HCT116 (cell line): ENCODE measurements around the gene IL12B. TPM values are rescaled to one million over a fixed set of nuclear protein-coding genes. Genes with fewer than 3 reads are reported as not detected.

Source experiments
- ATAC-seq: fragments of 200-7000 bp; cut with Tn5 transposase; 2 replicates; pipeline ENCODE4 v1.9.1; 2020; ENCODE audit warnings: mild to moderate bottlenecking, moderate library complexity
- BruUV-seq: library from RNA; stranded (reverse); fragments of 400-500 nt; replicated peaks from 2 replicates; lab custom pipeline; 2021; lab: Mats Ljungman, UMichigan
- CTCF ChIA-PET: fragments of 300-600 bp; sonication (Branson Sonifier 250); formaldehyde crosslinking; loops from one replicate; lab custom pipeline; 2021; ENCODE audit warnings: antibody characterized with exemption; lab: Charles Lee
- POLR2A ChIA-PET: fragments of 300-600, 350-600 bp; sonication (Branson Sonifier 250); formaldehyde crosslinking; loops from one replicate; lab custom pipeline; 2021; ENCODE audit warnings: antibody characterized with exemption; lab: Charles Lee
- RAD21 ChIA-PET, 2 experiments: fragments of 300-600 bp; sonication (Branson Sonifier 250); formaldehyde crosslinking; loops; one replicate each; lab custom pipeline; 2023; ENCODE audit warnings: low total read pairs in 2 of 2; ENCODE audit not compliant: uncharacterized antibody in 2 of 2, unreplicated experiment in 2 of 2, low non-redundant PET in 1 of 2; lab: Charles Lee
- DNase-seq: peaks from one replicate; pipeline ENCODE4 v3.0.0-alpha.2; 2010; ENCODE audit warnings: low read depth, low spot score
- H2AFZ ChIP-seq: fragments of 200-600 bp; shearing (Covaris generic), sonication (generic); 2 replicates; pipeline ENCODE4 v1.6.1; 2017; ENCODE audit warnings: low read depth, mixed run types, mixed read lengths, antibody characterized with exemption, low read length; ENCODE audit not compliant: poor library complexity, severe bottlenecking
- H3K27ac ChIP-seq: 2 replicates; pipeline ENCODE4 v1.5.1; 2012; ENCODE audit warnings: low read depth, low read length
- H3K27me3 ChIP-seq: fragments of 200-600 bp; sonication (generic); 2 replicates; pipeline ENCODE4 v1.6.1; 2016; ENCODE audit warnings: mixed run types, low read length, mixed read lengths; ENCODE audit not compliant: insufficient read depth
- H3K36me3 ChIP-seq, 2 experiments: fragments of 200-500 bp in 1 of 2; fragments of 200-600 bp in 1 of 2; sonication (Bioruptor generic) in 1 of 2; sonication (generic) in 1 of 2; 2 replicates each; pipeline versions ENCODE4 v1.5.1 to v1.6.1; 2014 to 2016; ENCODE audit warnings: low read length in 2 of 2, inconsistent platforms in 1 of 2, mixed read lengths in 1 of 2, mixed run types in 1 of 2; ENCODE audit not compliant: insufficient read depth in 2 of 2, control insufficient read depth in 1 of 2
- H3K4me1 ChIP-seq, 2 experiments: fragments of 200-600 bp in 1 of 2; sonication (generic) in 1 of 2; 2 replicates each; pipeline versions ENCODE4 v1.5.1 to v1.6.1; 2012 to 2017; ENCODE audit warnings: low read length in 2 of 2, inconsistent platforms in 1 of 2, mild to moderate bottlenecking in 1 of 2, mixed read lengths in 1 of 2, mixed run types in 1 of 2, moderate library complexity in 1 of 2; ENCODE audit not compliant: insufficient read depth in 2 of 2, control insufficient read depth in 1 of 2
- H3K4me2 ChIP-seq: fragments of 200-600 bp; sonication (generic); 2 replicates; pipeline ENCODE4 v1.6.1; 2017; ENCODE audit warnings: mixed run types, low read length, mixed read lengths
- H3K4me3 ChIP-seq, 2 experiments: fragments of 200-600 bp in 1 of 2; sonication (generic) in 1 of 2; replicated peaks in 1 of 2; 2 replicates each; pipeline ENCODE4 v1.5.1; 2011 to 2016; ENCODE audit warnings: low read length in 2 of 2, control low read depth in 1 of 2, low read depth in 1 of 2, mild to moderate bottlenecking in 1 of 2, mixed read lengths in 1 of 2, mixed run types in 1 of 2
- H3K79me2 ChIP-seq: fragments of 200-600 bp; sonication (generic); 2 replicates; pipeline ENCODE4 v1.6.1; 2017; ENCODE audit warnings: mild to moderate bottlenecking, mixed run types, low read length, moderate library complexity, mixed read lengths; ENCODE audit not compliant: insufficient read depth
- H3K9ac ChIP-seq: fragments of 200-600 bp; sonication (generic); 2 replicates; pipeline ENCODE4 v1.6.1; 2016; ENCODE audit warnings: low read length, mixed read lengths
- H3K9me2 ChIP-seq: fragments of 200-600 bp; sonication (generic), shearing (Covaris generic); 2 replicates; pipeline ENCODE4 v1.6.1; 2017; ENCODE audit warnings: mixed run types, mild to moderate bottlenecking, moderate library complexity; ENCODE audit not compliant: insufficient read depth
- H3K9me3 ChIP-seq, 2 experiments: fragments of 200-500 bp in 1 of 2; fragments of 200-600 bp in 1 of 2; sonication (Bioruptor generic) in 1 of 2; sonication (generic) in 1 of 2; 2 replicates each; pipeline ENCODE4 v1.6.1; 2014 to 2017; ENCODE audit warnings: low read length in 2 of 2, mixed read lengths in 2 of 2, inconsistent platforms in 1 of 2, low read depth in 1 of 2, mild to moderate bottlenecking in 1 of 2, mixed run types in 1 of 2, moderate library complexity in 1 of 2; ENCODE audit not compliant: control insufficient read depth in 1 of 2, insufficient read depth in 1 of 2
- H4K20me1 ChIP-seq: fragments of 200-600 bp; sonication (generic), shearing (Covaris generic); 2 replicates; pipeline ENCODE4 v1.6.1; 2017; ENCODE audit warnings: mixed run types, mild to moderate bottlenecking, moderate library complexity; ENCODE audit not compliant: insufficient read depth
- CBX3 ChIP-seq: IDR thresholded peaks from 2 replicates; pipeline ENCODE4 v1.6.1; 2012; ENCODE audit warnings: low read depth
- CEBPB ChIP-seq: IDR thresholded peaks from 2 replicates; pipeline ENCODE4 v1.6.1; 2012; ENCODE audit warnings: low read depth
- EGR1 ChIP-seq: IDR thresholded peaks from 2 replicates; pipeline ENCODE4 v1.6.1; 2012; ENCODE audit warnings: low read depth
- ELF1 ChIP-seq: IDR thresholded peaks from 2 replicates; pipeline ENCODE4 v1.6.1; 2012; ENCODE audit warnings: low read depth, borderline replicate concordance
- EZH2 ChIP-seq: fragments of 200-600 bp; sonication (generic); IDR thresholded peaks from 2 replicates; pipeline ENCODE4 v1.6.1; 2017; ENCODE audit warnings: antibody characterized with exemption, mixed run types
- EZH2phosphoT487 ChIP-seq: fragments of 200-600 bp; IDR thresholded peaks from 2 replicates; pipeline ENCODE4 v1.6.1; 2018; ENCODE audit warnings: antibody characterized with exemption, borderline replicate concordance
- JUND ChIP-seq: IDR thresholded peaks from 2 replicates; pipeline ENCODE4 v1.6.1; 2012
- POLR2A ChIP-seq: IDR thresholded peaks from 2 replicates; pipeline ENCODE4 v1.7.0; 2011; ENCODE audit warnings: borderline replicate concordance; ENCODE audit not compliant: insufficient read depth, insufficient read length; ENCODE audit errors: extremely low read depth
- POLR2AphosphoS5 ChIP-seq: IDR thresholded peaks from 2 replicates; pipeline ENCODE4 v1.6.1; 2011; ENCODE audit warnings: mild to moderate bottlenecking, low read depth, low read length, moderate library complexity
- RAD21 ChIP-seq: IDR thresholded peaks from 2 replicates; pipeline ENCODE4 v1.6.1; 2012; ENCODE audit warnings: low read depth, mild to moderate bottlenecking
- SIN3A ChIP-seq: IDR thresholded peaks from 2 replicates; pipeline ENCODE4 v1.6.1; 2012; ENCODE audit warnings: low read depth
- SP1 ChIP-seq: IDR thresholded peaks from 2 replicates; pipeline ENCODE4 v1.6.1; 2012; ENCODE audit warnings: low read depth
- TCF7L2 ChIP-seq: IDR thresholded peaks from 2 replicates; pipeline ENCODE4 v1.7.0; 2011; ENCODE audit warnings: borderline replicate concordance, inconsistent platforms; ENCODE audit not compliant: insufficient read depth, insufficient read length; ENCODE audit errors: extremely low read depth
- YY1 ChIP-seq: IDR thresholded peaks from 2 replicates; pipeline ENCODE4 v1.6.1; 2011; ENCODE audit warnings: low read length, low read depth, moderate library complexity, mild to moderate bottlenecking; ENCODE audit not compliant: insufficient replicate concordance; ENCODE audit errors: extremely low read depth
- ZFX ChIP-seq: fragments of 450-650 bp; IDR thresholded peaks from 2 replicates; pipeline ENCODE4 v1.6.1; 2017
- ZNF274 ChIP-seq: fragments of 200-500 bp; sonication (Bioruptor generic); IDR thresholded peaks from 2 replicates; pipeline ENCODE4 v1.6.1; 2014; ENCODE audit warnings: mild to moderate bottlenecking, low read depth, low read length, inconsistent platforms
- intact Hi-C: fragments of 100-400 bp; cut with micrococcal nuclease; formaldehyde crosslinking; loops from 2 replicates; pipeline ENCODE4 v1.10.0; 2022
- total RNA-seq: library from RNA; stranded (reverse); gene quantifications from one replicate; pipeline ENCODE4 v1.2.1, GENCODE V29; 2021; ENCODE audit not compliant: unreplicated experiment
- TF ChIP-seq, protein P1 (sequence below), 3 experiments: fragments of 200-600 bp in 1 of 3; sonication (generic) in 1 of 3; IDR thresholded peaks in 2 of 3; conservative IDR thresholded peaks in 1 of 3; 2 replicates each; pipeline ENCODE4 v1.5.1; 2012 to 2017; ENCODE audit warnings: low read depth in 2 of 3, low read length in 2 of 3, antibody characterized with exemption in 1 of 3, borderline replicate concordance in 1 of 3, control low read depth in 1 of 3, mild to moderate bottlenecking in 1 of 3, mixed read lengths in 1 of 3, mixed run types in 1 of 3, moderate library complexity in 1 of 3; ENCODE audit not compliant: insufficient read depth in 1 of 3
- TF ChIP-seq, protein P2 (sequence below): IDR thresholded peaks from 2 replicates; pipeline ENCODE4 v1.6.1; 2012
- TF ChIP-seq, protein P3 (sequence below): IDR thresholded peaks from 2 replicates; pipeline ENCODE4 v1.6.1; 2011; ENCODE audit warnings: mild to moderate bottlenecking, low read length, moderate library complexity; ENCODE audit not compliant: insufficient replicate concordance; ENCODE audit errors: extremely low read depth
- TF ChIP-seq, protein P4 (sequence below): IDR thresholded peaks from 2 replicates; pipeline ENCODE4 v1.6.1; 2012; ENCODE audit warnings: low read depth
- TF ChIP-seq, protein P5 (sequence below): IDR thresholded peaks from 2 replicates; pipeline ENCODE4 v1.6.1; 2012

The IL12B gene
- total RNA-seq, 1 experiment from 2014 or later: not detected

DNA sequence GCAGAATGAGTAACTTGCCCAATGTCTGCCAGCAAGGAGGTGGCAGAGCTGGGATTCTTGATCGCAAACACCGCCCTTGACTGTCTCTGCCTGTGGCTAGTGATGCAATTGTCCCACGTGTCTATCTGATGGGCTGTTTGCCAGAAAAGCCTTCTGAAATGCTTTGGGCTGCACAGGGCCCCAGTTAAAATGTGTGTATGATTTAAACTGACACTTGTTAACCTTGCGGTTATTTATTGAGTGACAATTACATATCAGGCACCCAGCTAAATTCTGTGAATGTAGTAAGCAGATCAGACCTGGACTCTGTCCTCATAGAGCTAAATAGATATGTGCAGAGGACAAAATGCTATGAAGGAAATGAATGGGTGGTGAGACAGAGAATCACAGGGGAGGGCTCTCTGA lies 11.6 kb upstream of the IL12B start:
- Histone ChIP-seq H3K79me2 (no peaks in the 10 kb centered on the region), H3K9me2 (no peaks in the 10 kb centered on the region), H3K4me2 (peak overlapping the region; percentile 38), H3K27ac (no peak overlapping the region), H3K27me3 (no peaks in the 10 kb centered on the region), H3K9me3 (no peaks in the 10 kb centered on the region), H3K36me3 (no peaks in the 10 kb centered on the region), H2AFZ (no peak overlapping the region), H4K20me1 (no peaks in the 10 kb centered on the region), H3K4me3 (no peak overlapping the region; a peak in 1 of 4 replicates), H3K4me1 (peaks cover 26 to 49% of the 10 kb centered on the region in 2 experiments), H3K9ac (no peak overlapping the region)
- intact Hi-C loops: no loop called here
- ATAC-seq: peak; percentile 78
- DNase-seq: peak; percentile 64
- ChIA-PET CTCF (interaction anchor here (1.1 kb wide), 2 partner anchors 24 to 185 kb away, joined by 4 to 5 read pairs; no protein-coding TSS in a partner anchor), POLR2A (no interaction called here), RAD21 (no interaction called here)
- no TSS peak for BruUV-seq
- TF ChIP-seq, protein P1, sequence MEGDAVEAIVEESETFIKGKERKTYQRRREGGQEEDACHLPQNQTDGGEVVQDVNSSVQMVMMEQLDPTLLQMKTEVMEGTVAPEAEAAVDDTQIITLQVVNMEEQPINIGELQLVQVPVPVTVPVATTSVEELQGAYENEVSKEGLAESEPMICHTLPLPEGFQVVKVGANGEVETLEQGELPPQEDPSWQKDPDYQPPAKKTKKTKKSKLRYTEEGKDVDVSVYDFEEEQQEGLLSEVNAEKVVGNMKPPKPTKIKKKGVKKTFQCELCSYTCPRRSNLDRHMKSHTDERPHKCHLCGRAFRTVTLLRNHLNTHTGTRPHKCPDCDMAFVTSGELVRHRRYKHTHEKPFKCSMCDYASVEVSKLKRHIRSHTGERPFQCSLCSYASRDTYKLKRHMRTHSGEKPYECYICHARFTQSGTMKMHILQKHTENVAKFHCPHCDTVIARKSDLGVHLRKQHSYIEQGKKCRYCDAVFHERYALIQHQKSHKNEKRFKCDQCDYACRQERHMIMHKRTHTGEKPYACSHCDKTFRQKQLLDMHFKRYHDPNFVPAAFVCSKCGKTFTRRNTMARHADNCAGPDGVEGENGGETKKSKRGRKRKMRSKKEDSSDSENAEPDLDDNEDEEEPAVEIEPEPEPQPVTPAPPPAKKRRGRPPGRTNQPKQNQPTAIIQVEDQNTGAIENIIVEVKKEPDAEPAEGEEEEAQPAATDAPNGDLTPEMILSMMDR (IDR thresholded peaks at IDR 0.05 in 2 of 3, conservative IDR thresholded peaks at IDR 0.05 in 1 of 3; ENCODE audit: borderline replicate concordance in 1 of 3, insufficient read depth in 1 of 3, low read depth in 2 of 3, low read length in 2 of 3): no peak
- TF ChIP-seq POLR2A (no peak), YY1 (peak; percentile 46), EGR1 (no peak), TCF7L2 (peak; percentile 40), POLR2AphosphoS5 (peak; percentile 60), RAD21 (no peak), ZNF274 (no peak), JUND (no peak; the same call in 1 of the 2 replicates), EZH2 (no peak), SP1 (no peak; the same call in 1 of the 2 replicates), SIN3A (no peak; the same call in 1 of the 2 replicates), EZH2phosphoT487 (no peak), CBX3 (peak; percentile 79), ELF1 (no peak), CEBPB (peak; percentile 96), ZFX (no peak)
- TF ChIP-seq, protein P2, sequence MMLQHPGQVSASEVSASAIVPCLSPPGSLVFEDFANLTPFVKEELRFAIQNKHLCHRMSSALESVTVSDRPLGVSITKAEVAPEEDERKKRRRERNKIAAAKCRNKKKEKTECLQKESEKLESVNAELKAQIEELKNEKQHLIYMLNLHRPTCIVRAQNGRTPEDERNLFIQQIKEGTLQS: peak; percentile 90
- TF ChIP-seq, protein P3, sequence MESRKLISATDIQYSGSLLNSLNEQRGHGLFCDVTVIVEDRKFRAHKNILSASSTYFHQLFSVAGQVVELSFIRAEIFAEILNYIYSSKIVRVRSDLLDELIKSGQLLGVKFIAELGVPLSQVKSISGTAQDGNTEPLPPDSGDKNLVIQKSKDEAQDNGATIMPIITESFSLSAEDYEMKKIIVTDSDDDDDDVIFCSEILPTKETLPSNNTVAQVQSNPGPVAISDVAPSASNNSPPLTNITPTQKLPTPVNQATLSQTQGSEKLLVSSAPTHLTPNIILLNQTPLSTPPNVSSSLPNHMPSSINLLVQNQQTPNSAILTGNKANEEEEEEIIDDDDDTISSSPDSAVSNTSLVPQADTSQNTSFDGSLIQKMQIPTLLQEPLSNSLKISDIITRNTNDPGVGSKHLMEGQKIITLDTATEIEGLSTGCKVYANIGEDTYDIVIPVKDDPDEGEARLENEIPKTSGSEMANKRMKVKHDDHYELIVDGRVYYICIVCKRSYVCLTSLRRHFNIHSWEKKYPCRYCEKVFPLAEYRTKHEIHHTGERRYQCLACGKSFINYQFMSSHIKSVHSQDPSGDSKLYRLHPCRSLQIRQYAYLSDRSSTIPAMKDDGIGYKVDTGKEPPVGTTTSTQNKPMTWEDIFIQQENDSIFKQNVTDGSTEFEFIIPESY: no peak
- TF ChIP-seq, protein P4, sequence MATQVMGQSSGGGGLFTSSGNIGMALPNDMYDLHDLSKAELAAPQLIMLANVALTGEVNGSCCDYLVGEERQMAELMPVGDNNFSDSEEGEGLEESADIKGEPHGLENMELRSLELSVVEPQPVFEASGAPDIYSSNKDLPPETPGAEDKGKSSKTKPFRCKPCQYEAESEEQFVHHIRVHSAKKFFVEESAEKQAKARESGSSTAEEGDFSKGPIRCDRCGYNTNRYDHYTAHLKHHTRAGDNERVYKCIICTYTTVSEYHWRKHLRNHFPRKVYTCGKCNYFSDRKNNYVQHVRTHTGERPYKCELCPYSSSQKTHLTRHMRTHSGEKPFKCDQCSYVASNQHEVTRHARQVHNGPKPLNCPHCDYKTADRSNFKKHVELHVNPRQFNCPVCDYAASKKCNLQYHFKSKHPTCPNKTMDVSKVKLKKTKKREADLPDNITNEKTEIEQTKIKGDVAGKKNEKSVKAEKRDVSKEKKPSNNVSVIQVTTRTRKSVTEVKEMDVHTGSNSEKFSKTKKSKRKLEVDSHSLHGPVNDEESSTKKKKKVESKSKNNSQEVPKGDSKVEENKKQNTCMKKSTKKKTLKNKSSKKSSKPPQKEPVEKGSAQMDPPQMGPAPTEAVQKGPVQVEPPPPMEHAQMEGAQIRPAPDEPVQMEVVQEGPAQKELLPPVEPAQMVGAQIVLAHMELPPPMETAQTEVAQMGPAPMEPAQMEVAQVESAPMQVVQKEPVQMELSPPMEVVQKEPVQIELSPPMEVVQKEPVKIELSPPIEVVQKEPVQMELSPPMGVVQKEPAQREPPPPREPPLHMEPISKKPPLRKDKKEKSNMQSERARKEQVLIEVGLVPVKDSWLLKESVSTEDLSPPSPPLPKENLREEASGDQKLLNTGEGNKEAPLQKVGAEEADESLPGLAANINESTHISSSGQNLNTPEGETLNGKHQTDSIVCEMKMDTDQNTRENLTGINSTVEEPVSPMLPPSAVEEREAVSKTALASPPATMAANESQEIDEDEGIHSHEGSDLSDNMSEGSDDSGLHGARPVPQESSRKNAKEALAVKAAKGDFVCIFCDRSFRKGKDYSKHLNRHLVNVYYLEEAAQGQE: no peak
- TF ChIP-seq, protein P5, sequence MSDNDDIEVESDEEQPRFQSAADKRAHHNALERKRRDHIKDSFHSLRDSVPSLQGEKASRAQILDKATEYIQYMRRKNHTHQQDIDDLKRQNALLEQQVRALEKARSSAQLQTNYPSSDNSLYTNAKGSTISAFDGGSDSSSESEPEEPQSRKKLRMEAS: peak; percentile 70
